ENCODE results near the gene SCFD2. TPM values are rescaled to one million over a fixed set of nuclear protein-coding genes. Genes with fewer than 3 reads are reported as not detected.

Gene SCFD2
- polyA plus RNA-seq, 2 donors: 4.8 to 8.2 TPM

DNA sequence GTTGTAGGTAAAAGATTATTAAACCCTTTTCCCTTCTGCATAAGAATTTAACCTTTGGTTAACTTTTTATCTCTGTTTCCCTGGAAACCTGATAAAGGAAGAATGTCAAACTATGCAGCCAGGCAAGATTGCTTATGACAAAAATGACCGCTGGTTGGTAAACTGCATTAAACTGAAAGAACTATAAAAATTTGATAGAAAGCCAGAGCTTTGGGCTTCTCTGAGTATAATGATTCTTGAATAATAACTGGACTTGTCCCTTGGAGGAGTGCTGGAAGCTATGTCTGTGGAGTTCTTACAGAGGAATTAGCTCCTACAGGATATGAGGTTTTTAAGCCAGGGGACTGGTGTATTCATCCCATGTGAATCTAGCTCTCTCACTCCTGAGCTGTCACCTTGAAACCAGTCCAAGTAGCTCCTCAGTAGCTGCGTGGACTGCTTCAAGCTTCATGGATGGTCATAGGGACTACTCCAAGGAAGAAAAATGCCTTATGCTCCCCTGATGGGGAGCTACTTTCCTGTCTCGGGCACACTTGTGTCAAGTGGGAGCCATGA lies 451.7 kb downstream of the SCFD2 start:
- H3K27me3 ChIP-seq (ENCODE audit: control insufficient read depth in 1 of 2, insufficient read depth in 2 of 2, low read length in 2 of 2): no peaks in the 10 kb centered on the region
- peaks cover 0 to 2% of the 10 kb centered on the region in 2 donors for H3K4me1 ChIP-seq (ENCODE audit: control insufficient read depth in 2 of 2, insufficient read depth in 2 of 2, low read length in 1 of 2)
- H3K9me3 ChIP-seq (ENCODE audit: control insufficient read depth in 2 of 2, insufficient read depth in 1 of 2, low read depth in 1 of 2, low read length in 1 of 2): no peaks in the 10 kb centered on the region
- H3K4me3 ChIP-seq (ENCODE audit: low read depth in 1 of 2, low read length in 2 of 2): no peak overlapping the region
- no peaks in the 10 kb centered on the region for H3K36me3 ChIP-seq (ENCODE audit: control insufficient read depth in 2 of 2, insufficient read depth in 2 of 2, low read length in 1 of 2)
- WGBS, 2 donors: 68 to 70% methylated on average over 3 of the region's 3 CpGs
- H3K27ac ChIP-seq (ENCODE audit: low read depth in 2 of 2, low read length in 1 of 2): no peak overlapping the region

- Histone ChIP-seq H3K27ac (ENCODE audit: low read depth in 2 of 2, low read length in 1 of 2) (no peak overlapping the region), H3K27me3 (ENCODE audit: control insufficient read depth in 1 of 2, insufficient read depth in 2 of 2, low read length in 2 of 2) (no peaks in the 10 kb centered on the region), H3K4me3 (ENCODE audit: low read depth in 1 of 2, low read length in 2 of 2) (no peak overlapping the region), H3K9me3 (ENCODE audit: control insufficient read depth in 2 of 2, insufficient read depth in 1 of 2, low read depth in 1 of 2, low read length in 1 of 2) (no peaks in the 10 kb centered on the region), H3K4me1 (ENCODE audit: control insufficient read depth in 2 of 2, insufficient read depth in 2 of 2, low read length in 1 of 2) (peaks cover 0 to 2% of the 10 kb centered on the region in 2 donors), H3K36me3 (ENCODE audit: control insufficient read depth in 2 of 2, insufficient read depth in 2 of 2, low read length in 1 of 2) (no peaks in the 10 kb centered on the region)
- 96 to 97% methylated on average over 2 of the region's 2 CpGs for WGBS, 2 donors
These were observed 453.3 kb downstream of the SCFD2 start for GRCh38 chr4:52912608-52913007.

DNA sequence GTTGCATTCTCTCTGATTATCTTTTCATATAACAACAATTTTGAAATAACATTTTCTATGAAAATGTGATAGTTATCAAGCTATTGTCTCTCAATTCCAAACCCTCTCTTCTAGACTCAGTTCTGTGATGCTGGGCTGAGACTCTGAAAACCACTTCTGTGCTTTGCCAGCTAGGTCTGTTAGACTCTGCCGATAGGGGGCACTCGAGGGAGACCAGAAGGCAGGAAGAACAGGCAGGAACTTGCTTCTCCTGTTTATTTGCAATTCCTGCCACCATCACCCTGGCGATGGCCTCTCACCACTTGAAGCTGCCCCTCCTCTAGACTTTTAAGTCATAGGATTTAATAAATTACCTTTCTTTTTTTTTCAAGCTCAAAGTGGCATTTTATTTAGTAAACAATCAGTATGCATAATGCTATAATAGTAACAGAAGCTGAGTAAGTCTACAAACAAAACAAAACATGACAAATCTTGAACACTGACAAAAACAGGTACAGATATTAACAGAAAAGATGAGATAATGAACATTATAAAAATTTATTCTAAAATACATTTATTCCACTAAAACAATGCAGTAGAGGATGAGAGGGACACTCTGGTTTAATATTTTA lies 454.1 kb downstream of the SCFD2 start:
- Histone ChIP-seq H3K4me3 (ENCODE audit: low read depth in 1 of 2, low read length in 2 of 2) (no peak overlapping the region), H3K27me3 (ENCODE audit: control insufficient read depth in 1 of 2, insufficient read depth in 2 of 2, low read length in 2 of 2) (no peaks in the 10 kb centered on the region), H3K4me1 (ENCODE audit: control insufficient read depth in 2 of 2, insufficient read depth in 2 of 2, low read length in 1 of 2) (peaks cover 0 to 2% of the 10 kb centered on the region in 2 donors), H3K27ac (ENCODE audit: low read depth in 2 of 2, low read length in 1 of 2) (no peak overlapping the region), H3K36me3 (ENCODE audit: control insufficient read depth in 2 of 2, insufficient read depth in 2 of 2, low read length in 1 of 2) (no peaks in the 10 kb centered on the region), H3K9me3 (ENCODE audit: control insufficient read depth in 2 of 2, insufficient read depth in 1 of 2, low read depth in 1 of 2, low read length in 1 of 2) (no peaks in the 10 kb centered on the region)
- WGBS, 2 donors: 3 to 4% methylated on average over 3 of the region's 3 CpGs

GRCh38 chr4:52910115-52910514 lies 455.7 kb downstream of the SCFD2 start:
- H3K4me3 ChIP-seq (ENCODE audit: low read depth in 1 of 2, low read length in 2 of 2): no peak overlapping the region
- H3K4me1 ChIP-seq (ENCODE audit: control insufficient read depth in 2 of 2, insufficient read depth in 2 of 2, low read length in 1 of 2): no peaks in the 10 kb centered on the region
- no peaks in the 10 kb centered on the region for H3K27me3 ChIP-seq (ENCODE audit: control insufficient read depth in 1 of 2, insufficient read depth in 2 of 2, low read length in 2 of 2)
- H3K9me3 ChIP-seq (ENCODE audit: control insufficient read depth in 2 of 2, insufficient read depth in 1 of 2, low read depth in 1 of 2, low read length in 1 of 2): no peaks in the 10 kb centered on the region
- no peak overlapping the region for H3K27ac ChIP-seq (ENCODE audit: low read depth in 2 of 2, low read length in 1 of 2)
- H3K36me3 ChIP-seq (ENCODE audit: control insufficient read depth in 2 of 2, insufficient read depth in 2 of 2, low read length in 1 of 2): no peaks in the 10 kb centered on the region

DNA sequence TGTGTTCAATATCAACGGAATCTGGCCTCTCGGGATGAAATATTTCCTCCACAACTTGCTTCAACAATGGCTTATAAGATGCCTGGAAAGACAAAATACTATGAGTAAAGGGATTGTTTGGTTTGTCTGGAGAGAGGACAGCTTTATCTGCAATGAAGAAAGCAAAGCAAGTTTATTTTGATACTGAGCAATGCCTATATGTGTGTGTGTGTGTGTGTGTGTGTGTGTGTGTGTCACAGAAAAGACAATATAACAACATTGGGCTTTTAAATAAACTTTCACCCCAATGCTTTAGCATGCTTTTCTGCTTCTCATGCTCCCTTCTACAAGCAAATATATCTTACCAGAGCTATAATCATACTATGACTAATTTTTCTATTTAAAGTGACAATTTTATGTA lies 458.4 kb downstream of the SCFD2 start:
- Histone ChIP-seq H3K4me1 (ENCODE audit: control insufficient read depth in 2 of 2, insufficient read depth in 2 of 2, low read length in 1 of 2) (no peaks in the 10 kb centered on the region), H3K27me3 (ENCODE audit: control insufficient read depth in 1 of 2, insufficient read depth in 2 of 2, low read length in 2 of 2) (no peaks in the 10 kb centered on the region), H3K9me3 (ENCODE audit: control insufficient read depth in 2 of 2, insufficient read depth in 1 of 2, low read depth in 1 of 2, low read length in 1 of 2) (no peaks in the 10 kb centered on the region), H3K4me3 (ENCODE audit: low read depth in 1 of 2, low read length in 2 of 2) (no peak overlapping the region), H3K27ac (ENCODE audit: low read depth in 2 of 2, low read length in 1 of 2) (no peak overlapping the region), H3K36me3 (ENCODE audit: control insufficient read depth in 2 of 2, insufficient read depth in 2 of 2, low read length in 1 of 2) (no peaks in the 10 kb centered on the region)
- 77 to 89% methylated on average over 2 of the region's 2 CpGs for WGBS, 2 donors

GRCh38 chr4:52904421-52904820 lies 461.4 kb downstream of the SCFD2 start:
- 92 to 94% methylated on average over 4 of the region's 4 CpGs for WGBS, 2 donors
- H3K4me3 ChIP-seq (ENCODE audit: low read depth in 1 of 2, low read length in 2 of 2): no peak overlapping the region
- no peaks in the 10 kb centered on the region for H3K9me3 ChIP-seq (ENCODE audit: control insufficient read depth in 2 of 2, insufficient read depth in 1 of 2, low read depth in 1 of 2, low read length in 1 of 2)
- no peak overlapping the region for H3K27ac ChIP-seq (ENCODE audit: low read depth in 2 of 2, low read length in 1 of 2)
- H3K4me1 ChIP-seq (ENCODE audit: control insufficient read depth in 2 of 2, insufficient read depth in 2 of 2, low read length in 1 of 2): no peaks in the 10 kb centered on the region
- H3K36me3 ChIP-seq (ENCODE audit: control insufficient read depth in 2 of 2, insufficient read depth in 2 of 2, low read length in 1 of 2): no peaks in the 10 kb centered on the region
- H3K27me3 ChIP-seq (ENCODE audit: control insufficient read depth in 1 of 2, insufficient read depth in 2 of 2, low read length in 2 of 2): no peaks in the 10 kb centered on the region

GRCh38 chr4:52903273-52903672 lies 462.6 kb downstream of the SCFD2 start:
- Histone ChIP-seq H3K36me3 (ENCODE audit: control insufficient read depth in 2 of 2, insufficient read depth in 2 of 2, low read length in 1 of 2) (no peaks in the 10 kb centered on the region), H3K9me3 (ENCODE audit: control insufficient read depth in 2 of 2, insufficient read depth in 1 of 2, low read depth in 1 of 2, low read length in 1 of 2) (no peaks in the 10 kb centered on the region)

DNA sequence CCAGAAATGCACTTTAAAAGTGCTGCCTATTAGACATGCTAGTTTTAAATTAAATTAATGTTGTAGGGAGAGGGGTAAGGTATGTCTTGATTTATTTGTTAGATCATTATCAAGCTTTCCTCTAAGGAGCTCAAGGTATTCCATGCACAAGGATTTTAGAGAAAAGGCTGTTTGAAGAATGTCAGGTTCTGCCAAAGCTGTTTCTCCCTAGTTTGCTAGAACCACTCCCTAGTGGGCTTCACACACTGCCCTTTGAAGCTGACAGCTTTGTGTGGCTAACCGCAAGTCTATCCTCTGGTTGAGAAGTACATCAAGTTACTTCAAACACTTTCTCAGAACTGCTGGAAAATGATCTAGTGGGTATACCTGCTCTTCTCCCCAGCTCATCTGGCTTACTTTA lies 471.4 kb downstream of the SCFD2 start:
- no peak overlapping the region for H3K27ac ChIP-seq (ENCODE audit: low read depth in 2 of 2, low read length in 1 of 2)
- H3K9me3 ChIP-seq (ENCODE audit: control insufficient read depth in 2 of 2, insufficient read depth in 1 of 2, low read depth in 1 of 2, low read length in 1 of 2): no peaks in the 10 kb centered on the region
- WGBS, 2 donors: 96% methylated on average over 1 of the region's 1 CpG

More at GRCh38 chr4:52903273-52903672, 462.6 kb downstream of the SCFD2 start:
- H3K4me1 ChIP-seq (ENCODE audit: control insufficient read depth in 2 of 2, insufficient read depth in 2 of 2, low read length in 1 of 2): no peaks in the 10 kb centered on the region
- no peaks in the 10 kb centered on the region for H3K27me3 ChIP-seq (ENCODE audit: control insufficient read depth in 1 of 2, insufficient read depth in 2 of 2, low read length in 2 of 2)
- no peak overlapping the region for H3K27ac ChIP-seq (ENCODE audit: low read depth in 2 of 2, low read length in 1 of 2)
- H3K4me3 ChIP-seq (ENCODE audit: low read depth in 1 of 2, low read length in 2 of 2): no peak overlapping the region
- WGBS, 2 donors: 96 to 98% methylated on average over 4 of the region's 4 CpGs

GRCh38 chr4:52892880-52893279 lies 473.0 kb downstream of the SCFD2 start:
- no peaks in the 10 kb centered on the region for H3K27me3 ChIP-seq (ENCODE audit: control insufficient read depth in 1 of 2, insufficient read depth in 2 of 2, low read length in 2 of 2)
- no peaks in the 10 kb centered on the region for H3K36me3 ChIP-seq (ENCODE audit: control insufficient read depth in 2 of 2, insufficient read depth in 2 of 2, low read length in 1 of 2)
- peaks cover 0 to 2% of the 10 kb centered on the region in 2 donors for H3K4me1 ChIP-seq (ENCODE audit: control insufficient read depth in 2 of 2, insufficient read depth in 2 of 2, low read length in 1 of 2)
- H3K9me3 ChIP-seq (ENCODE audit: control insufficient read depth in 2 of 2, insufficient read depth in 1 of 2, low read depth in 1 of 2, low read length in 1 of 2): no peaks in the 10 kb centered on the region
- 72 to 78% methylated on average over 3 of the region's 3 CpGs for WGBS, 2 donors
- no peak overlapping the region for H3K27ac ChIP-seq (ENCODE audit: low read depth in 2 of 2, low read length in 1 of 2)
- H3K4me3 ChIP-seq (ENCODE audit: low read depth in 1 of 2, low read length in 2 of 2): no peak overlapping the region

More for the DNA sequence above, 471.4 kb downstream of the SCFD2 start:
- Histone ChIP-seq H3K4me3 (ENCODE audit: low read depth in 1 of 2, low read length in 2 of 2) (no peak overlapping the region), H3K4me1 (ENCODE audit: control insufficient read depth in 2 of 2, insufficient read depth in 2 of 2, low read length in 1 of 2) (peaks cover 0 to 2% of the 10 kb centered on the region in 2 donors), H3K27me3 (ENCODE audit: control insufficient read depth in 1 of 2, insufficient read depth in 2 of 2, low read length in 2 of 2) (no peaks in the 10 kb centered on the region), H3K36me3 (ENCODE audit: control insufficient read depth in 2 of 2, insufficient read depth in 2 of 2, low read length in 1 of 2) (no peaks in the 10 kb centered on the region)

DNA sequence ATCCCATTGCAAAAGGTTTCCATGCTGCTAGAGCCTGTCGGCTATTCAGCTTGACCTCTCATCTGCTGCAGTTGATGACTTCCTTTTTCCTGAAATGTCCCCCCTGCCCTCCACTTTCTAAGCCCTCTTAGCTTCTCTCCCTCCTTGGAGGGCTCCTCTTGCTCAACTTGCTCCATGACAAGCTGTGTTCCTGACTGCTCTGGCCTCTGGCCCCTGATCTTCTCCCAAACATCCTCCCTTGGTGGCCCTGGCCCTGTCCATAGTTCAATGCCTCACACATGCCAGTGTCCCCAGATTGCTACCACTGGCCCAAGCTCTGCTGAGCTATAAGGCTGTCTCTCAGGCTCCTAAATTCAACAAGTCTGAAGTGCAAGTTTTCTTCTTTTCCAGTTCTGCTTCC lies 474.1 kb downstream of the SCFD2 start:
- no peaks in the 10 kb centered on the region for H3K36me3 ChIP-seq (ENCODE audit: control insufficient read depth in 2 of 2, insufficient read depth in 2 of 2, low read length in 1 of 2)
- 85 to 94% methylated on average over 1 of the region's 1 CpG for WGBS, 2 donors
- H3K4me3 ChIP-seq (ENCODE audit: low read depth in 1 of 2, low read length in 2 of 2): no peak overlapping the region
- no peaks in the 10 kb centered on the region for H3K27me3 ChIP-seq (ENCODE audit: control insufficient read depth in 1 of 2, insufficient read depth in 2 of 2, low read length in 2 of 2)
- no peak overlapping the region for H3K27ac ChIP-seq (ENCODE audit: low read depth in 2 of 2, low read length in 1 of 2)
- H3K4me1 ChIP-seq (ENCODE audit: control insufficient read depth in 2 of 2, insufficient read depth in 2 of 2, low read length in 1 of 2): peaks cover 0 to 2% of the 10 kb centered on the region in 2 donors
- no peaks in the 10 kb centered on the region for H3K9me3 ChIP-seq (ENCODE audit: control insufficient read depth in 2 of 2, insufficient read depth in 1 of 2, low read depth in 1 of 2, low read length in 1 of 2)

All from esophagus (tissue), 2 donors.